MCF 10A (cell line): ENCODE results near the gene UTP11. TPM values are rescaled to one million over a fixed set of nuclear protein-coding genes. Genes with fewer than 3 reads are reported as not detected.
A peak's percentile ranks its signal among the peaks of the same experiment; 100 is the strongest.

Experiments
- BruUV-seq: library from RNA; stranded (reverse); fragments of 400-500 nt; replicated peaks from 2 replicates; lab custom pipeline; 2021; lab: Mats Ljungman, UMichigan
- CTCF ChIA-PET: fragments of 300-600 bp; sonication (Branson Sonifier 250); formaldehyde crosslinking; extraction: SDS; loops from one replicate; lab custom pipeline; 2021; ENCODE audit warnings: antibody characterized with exemption, inconsistent platforms; lab: Yijun Ruan, JAX
- POLR2A ChIA-PET: fragments of 300-600, 350-650 bp; sonication (Branson Sonifier 250); formaldehyde crosslinking; extraction: SDS; loops from one replicate; lab custom pipeline; 2020; ENCODE audit warnings: antibody characterized with exemption, inconsistent platforms; lab: Yijun Ruan, JAX
- DNase-seq: peaks from one replicate; pipeline ENCODE4 v3.0.0-alpha.2; 2018; ENCODE audit not compliant: unreplicated experiment
- H3K27ac Mint-ChIP-seq: one replicate; pipeline ENCODE4 v1.8.0; 2022; ENCODE audit warnings: mild to moderate bottlenecking, low read depth, mixed read lengths; ENCODE audit not compliant: unreplicated experiment
- H3K27me3 Mint-ChIP-seq: one replicate; pipeline ENCODE4 v1.8.0; 2022; ENCODE audit warnings: mixed read lengths; ENCODE audit not compliant: insufficient read depth, unreplicated experiment
- H3K36me3 Mint-ChIP-seq: one replicate; pipeline ENCODE4 v1.8.0; 2022; ENCODE audit warnings: mild to moderate bottlenecking, moderate library complexity, mixed read lengths; ENCODE audit not compliant: insufficient read depth, unreplicated experiment
- H3K4me1 Mint-ChIP-seq: one replicate; pipeline ENCODE4 v1.8.0; 2022; ENCODE audit warnings: mixed read lengths; ENCODE audit not compliant: insufficient read depth, unreplicated experiment
- H3K4me3 Mint-ChIP-seq: one replicate; pipeline ENCODE4 v1.8.0; 2022; ENCODE audit warnings: mild to moderate bottlenecking, moderate library complexity, mixed read lengths; ENCODE audit not compliant: unreplicated experiment
- H3K9me3 Mint-ChIP-seq: one replicate; pipeline ENCODE4 v1.8.0; 2022; ENCODE audit warnings: mixed read lengths; ENCODE audit not compliant: unreplicated experiment
- CTCF ChIP-seq: fragments of 200-600 bp; IDR thresholded peaks from one replicate; pipeline ENCODE4 v1.8.0; 2022; ENCODE audit warnings: antibody characterized with exemption, mild to moderate bottlenecking; ENCODE audit not compliant: unreplicated experiment
- intact Hi-C: fragments of 100-400 bp; cut with micrococcal nuclease; formaldehyde crosslinking; loops from 2 replicates; pipeline ENCODE4 v1.14.1; 2022
- total RNA-seq: library from RNA; stranded (reverse); gene quantifications from 2 replicates; pipeline ENCODE4 v1.2.3, GENCODE V29; 2022

The UTP11 gene
- total RNA-seq, 1 experiment from 2014 or later: 66.5 TPM

GRCh38 chr1:38025233-38025632 lies 12.7 kb downstream of the UTP11 start:
- ChIA-PET POLR2A (interaction anchor here (1.3 to 6.1 kb wide), 4 partner anchors 12 to 810 kb away, joined by 3 to 42 read pairs (median 4); partner anchors contain the start of gene UTP11), CTCF (interaction anchor here (0.8 to 5.3 kb wide), 12 partner anchors 13 to 815 kb away, joined by 3 to 58 read pairs (median 10); partner anchors contain the start of gene UTP11)
- intact Hi-C loops: loop anchor here (5.0 kb wide), 1 partner anchor 37 kb away; no protein-coding TSS in a partner anchor
- Mint-ChIP-seq H3K9me3 (no peaks in the 10 kb centered on the region), H3K27me3 (no peaks in the 10 kb centered on the region), H3K4me1 (peaks cover 38% of the 10 kb centered on the region), H3K4me3 (no peak overlapping the region), H3K36me3 (peaks cover 65% of the 10 kb centered on the region), H3K27ac (peak overlapping the region; percentile 12)
- DNase-seq: no peak
- no TSS peak for BruUV-seq
- TF ChIP-seq CTCF: no peak

- POLR2A ChIA-PET: interaction anchor here (0.6 to 6.1 kb wide), 9 partner anchors 12 to 863 kb away, joined by 3 to 42 read pairs (median 5); partner anchors contain the start of gene UTP11
- H3K36me3 Mint-ChIP-seq: peaks cover 62% of the 10 kb centered on the region
- no peaks in the 10 kb centered on the region for H3K9me3 Mint-ChIP-seq
- intact Hi-C loops: loop anchor here (1.0 to 5.0 kb wide), 3 partner anchors 37 to 810 kb away; no protein-coding TSS in a partner anchor
- H3K27ac Mint-ChIP-seq: peak overlapping the region; percentile 12
- no peaks in the 10 kb centered on the region for H3K27me3 Mint-ChIP-seq
- CTCF ChIA-PET: interaction anchor here (0.6 to 5.3 kb wide), 17 partner anchors 8 to 1084 kb away, joined by 3 to 58 read pairs (median 8); partner anchors contain the start of gene UTP11
- DNase-seq: no peak
- TF ChIP-seq CTCF: no peak
- peaks cover 41% of the 10 kb centered on the region for H3K4me1 Mint-ChIP-seq
- BruUV-seq: no TSS peak
- no peak overlapping the region for H3K4me3 Mint-ChIP-seq
Observed at GRCh38 chr1:38025664-38026063, 13.1 kb downstream of the UTP11 start.

- Mint-ChIP-seq H3K36me3 (peaks cover 51% of the 10 kb centered on the region), H3K27me3 (no peaks in the 10 kb centered on the region), H3K4me1 (peaks cover 41% of the 10 kb centered on the region), H3K27ac (peak overlapping the region; percentile 54), H3K9me3 (no peaks in the 10 kb centered on the region), H3K4me3 (peak overlapping the region; percentile 38)
- CTCF ChIA-PET: interaction anchor here (0.6 to 5.3 kb wide), 42 partner anchors 8 to 819 kb away, joined by 3 to 58 read pairs (median 4); partner anchors contain the start of gene UTP11
- intact Hi-C loops: loop anchor here (1.0 to 5.0 kb wide), 3 partner anchors 36 to 809 kb away; no protein-coding TSS in a partner anchor
- TF ChIP-seq CTCF: peak; percentile 64
- POLR2A ChIA-PET: interaction anchor here (0.6 to 6.1 kb wide), 19 partner anchors 9 to 965 kb away, joined by 3 to 42 read pairs (median 4); partner anchors contain the start of genes POU3F1, RRAGC and UTP11
- no TSS peak for BruUV-seq
- peak; percentile 74 for DNase-seq
Observed at GRCh38 chr1:38026592-38027200, 14.2 kb downstream of the UTP11 start.
